ENCODE data around the gene CTNNB1. TPM values are rescaled to one million over a fixed set of nuclear protein-coding genes. Genes with fewer than 3 reads are reported as not detected.

CTNNB1 gene
- total RNA-seq, 1 experiment from 2014 or later, result 387 TPM

DNA sequence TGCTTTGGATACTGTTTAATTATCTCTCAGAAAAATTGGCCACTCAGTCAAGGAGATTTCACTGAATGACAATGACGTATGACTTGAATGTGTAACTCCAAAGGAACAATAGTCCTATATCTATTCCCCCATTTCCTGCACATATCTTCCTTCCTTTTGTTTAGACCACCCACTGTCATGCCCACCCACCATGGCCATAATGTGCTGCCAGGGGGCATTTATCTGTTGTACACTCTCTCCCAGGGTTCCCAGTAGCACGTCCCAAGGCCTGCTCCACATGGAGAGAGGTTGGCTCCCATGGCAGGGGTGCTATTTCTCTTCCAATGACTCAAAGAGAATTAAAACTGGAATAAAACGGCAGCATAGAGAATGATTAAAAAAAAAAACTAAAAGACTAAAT, 36.8 kb upstream of the CTNNB1 start:
- H3K4me1 Mint-ChIP-seq, result peaks cover 14% of the 10 kb centered on the region
- TF ChIP-seq SMAD4 (CRISPR knock-in tag; IDR thresholded peaks at IDR 0.05), result no peak
- TF ChIP-seq ELF4 (CRISPR knock-in tag; IDR thresholded peaks at IDR 0.05; ENCODE audit: low read depth), result no peak
- TF ChIP-seq AR (CRISPR knock-in tag; IDR thresholded peaks at IDR 0.05), result no peak
- no peak for TF ChIP-seq GABPB1 (CRISPR knock-in tag; IDR thresholded peaks at IDR 0.05)
- no peak for TF ChIP-seq ZNF263 (CRISPR knock-in tag; IDR thresholded peaks at IDR 0.05; ENCODE audit: low read depth)
- TF ChIP-seq JAZF1 (CRISPR knock-in tag; IDR thresholded peaks at IDR 0.05), result no peak
- no peak for TF ChIP-seq ATF1 (CRISPR knock-in tag; IDR thresholded peaks at IDR 0.05)
- no peak overlapping the region for H3K4me3 Mint-ChIP-seq
- H3K9me3 Mint-ChIP-seq, result peaks cover 6% of the 10 kb centered on the region
- ATAC-seq (no peak), DNase-seq (ENCODE audit: low spot score) (no peak)
- CTCF ChIA-PET, result no interaction called here
- H3K36me3 Mint-ChIP-seq, result no peaks in the 10 kb centered on the region
- H3K27ac Mint-ChIP-seq, result no peak overlapping the region
- H3K27me3 Mint-ChIP-seq (ENCODE audit: low read depth), result no peaks in the 10 kb centered on the region; the same call in 1 of the 2 replicates
- POLR2A ChIA-PET, result no interaction called here

DNA sequence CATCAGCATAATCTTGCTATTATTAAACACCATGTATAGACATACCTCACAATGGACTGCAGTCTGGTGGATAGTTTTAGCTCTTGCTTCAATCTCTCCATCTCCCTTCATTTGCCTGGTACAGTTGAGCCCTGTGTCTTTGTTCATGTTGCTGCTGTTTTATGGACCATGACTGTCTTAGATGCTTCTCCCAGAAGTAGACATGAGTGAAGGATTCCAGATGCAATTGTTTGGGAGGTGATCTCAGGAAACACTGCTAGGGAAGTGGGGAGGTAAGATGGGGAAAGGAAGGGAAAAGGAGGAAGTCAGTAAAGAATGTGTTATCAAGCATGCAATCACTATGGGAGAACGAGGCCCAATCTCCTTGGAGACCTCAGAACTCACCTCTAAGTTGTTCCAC, 36.3 kb upstream of the CTNNB1 start:
- Mint-ChIP-seq H3K4me1 (peaks cover 14% of the 10 kb centered on the region), H3K27ac (no peak overlapping the region), H3K4me3 (no peak overlapping the region), H3K9me3 (peaks cover 11% of the 10 kb centered on the region), H3K36me3 (no peaks in the 10 kb centered on the region), H3K27me3 (ENCODE audit: low read depth) (no peaks in the 10 kb centered on the region; the same call in 1 of the 2 replicates)
- ATAC-seq, result no peak
- DNase-seq (ENCODE audit: low spot score), result no peak
- TF ChIP-seq PRRX2 (CRISPR knock-in tag; IDR thresholded peaks at IDR 0.05) (no peak), GRHL2 (CRISPR knock-in tag; IDR thresholded peaks at IDR 0.05; ENCODE audit: insufficient replicate concordance, severe bottlenecking) (no peak), NFE2L1 (CRISPR knock-in tag; IDR thresholded peaks at IDR 0.05) (no peak), ZNF138 (CRISPR knock-in tag; conservative IDR thresholded peaks at IDR 0.05) (no peak), AR (CRISPR knock-in tag; IDR thresholded peaks at IDR 0.05) (no peak), EMX1 (CRISPR knock-in tag; IDR thresholded peaks at IDR 0.05) (no peak), OVOL2 (CRISPR knock-in tag; IDR thresholded peaks at IDR 0.05; ENCODE audit: borderline replicate concordance) (no peak), KAT7 (CRISPR knock-in tag; IDR thresholded peaks at IDR 0.05; ENCODE audit: borderline replicate concordance) (no peak), ZBTB21 (CRISPR knock-in tag; IDR thresholded peaks at IDR 0.05; ENCODE audit: borderline replicate concordance) (no peak), NFATC4 (CRISPR knock-in tag; IDR thresholded peaks at IDR 0.05) (no peak), NR3C1 (CRISPR knock-in tag; conservative IDR thresholded peaks at IDR 0.05; ENCODE audit: low read depth) (no peak), ETV6 (CRISPR knock-in tag; IDR thresholded peaks at IDR 0.05) (no peak), CREB1 (CRISPR knock-in tag; IDR thresholded peaks at IDR 0.05) (no peak), ZNF423 (CRISPR knock-in tag; IDR thresholded peaks at IDR 0.05) (no peak)
- TF ChIP-seq, protein P1, sequence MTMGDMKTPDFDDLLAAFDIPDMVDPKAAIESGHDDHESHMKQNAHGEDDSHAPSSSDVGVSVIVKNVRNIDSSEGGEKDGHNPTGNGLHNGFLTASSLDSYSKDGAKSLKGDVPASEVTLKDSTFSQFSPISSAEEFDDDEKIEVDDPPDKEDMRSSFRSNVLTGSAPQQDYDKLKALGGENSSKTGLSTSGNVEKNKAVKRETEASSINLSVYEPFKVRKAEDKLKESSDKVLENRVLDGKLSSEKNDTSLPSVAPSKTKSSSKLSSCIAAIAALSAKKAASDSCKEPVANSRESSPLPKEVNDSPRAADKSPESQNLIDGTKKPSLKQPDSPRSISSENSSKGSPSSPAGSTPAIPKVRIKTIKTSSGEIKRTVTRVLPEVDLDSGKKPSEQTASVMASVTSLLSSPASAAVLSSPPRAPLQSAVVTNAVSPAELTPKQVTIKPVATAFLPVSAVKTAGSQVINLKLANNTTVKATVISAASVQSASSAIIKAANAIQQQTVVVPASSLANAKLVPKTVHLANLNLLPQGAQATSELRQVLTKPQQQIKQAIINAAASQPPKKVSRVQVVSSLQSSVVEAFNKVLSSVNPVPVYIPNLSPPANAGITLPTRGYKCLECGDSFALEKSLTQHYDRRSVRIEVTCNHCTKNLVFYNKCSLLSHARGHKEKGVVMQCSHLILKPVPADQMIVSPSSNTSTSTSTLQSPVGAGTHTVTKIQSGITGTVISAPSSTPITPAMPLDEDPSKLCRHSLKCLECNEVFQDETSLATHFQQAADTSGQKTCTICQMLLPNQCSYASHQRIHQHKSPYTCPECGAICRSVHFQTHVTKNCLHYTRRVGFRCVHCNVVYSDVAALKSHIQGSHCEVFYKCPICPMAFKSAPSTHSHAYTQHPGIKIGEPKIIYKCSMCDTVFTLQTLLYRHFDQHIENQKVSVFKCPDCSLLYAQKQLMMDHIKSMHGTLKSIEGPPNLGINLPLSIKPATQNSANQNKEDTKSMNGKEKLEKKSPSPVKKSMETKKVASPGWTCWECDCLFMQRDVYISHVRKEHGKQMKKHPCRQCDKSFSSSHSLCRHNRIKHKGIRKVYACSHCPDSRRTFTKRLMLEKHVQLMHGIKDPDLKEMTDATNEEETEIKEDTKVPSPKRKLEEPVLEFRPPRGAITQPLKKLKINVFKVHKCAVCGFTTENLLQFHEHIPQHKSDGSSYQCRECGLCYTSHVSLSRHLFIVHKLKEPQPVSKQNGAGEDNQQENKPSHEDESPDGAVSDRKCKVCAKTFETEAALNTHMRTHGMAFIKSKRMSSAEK (CRISPR knock-in tag; IDR thresholded peaks at IDR 0.05; ENCODE audit: borderline replicate concordance), result no peak
- TF ChIP-seq, protein P2, sequence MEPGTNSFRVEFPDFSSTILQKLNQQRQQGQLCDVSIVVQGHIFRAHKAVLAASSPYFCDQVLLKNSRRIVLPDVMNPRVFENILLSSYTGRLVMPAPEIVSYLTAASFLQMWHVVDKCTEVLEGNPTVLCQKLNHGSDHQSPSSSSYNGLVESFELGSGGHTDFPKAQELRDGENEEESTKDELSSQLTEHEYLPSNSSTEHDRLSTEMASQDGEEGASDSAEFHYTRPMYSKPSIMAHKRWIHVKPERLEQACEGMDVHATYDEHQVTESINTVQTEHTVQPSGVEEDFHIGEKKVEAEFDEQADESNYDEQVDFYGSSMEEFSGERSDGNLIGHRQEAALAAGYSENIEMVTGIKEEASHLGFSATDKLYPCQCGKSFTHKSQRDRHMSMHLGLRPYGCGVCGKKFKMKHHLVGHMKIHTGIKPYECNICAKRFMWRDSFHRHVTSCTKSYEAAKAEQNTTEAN (CRISPR knock-in tag; IDR thresholded peaks at IDR 0.05), result no peak
- TF ChIP-seq, protein P3, sequence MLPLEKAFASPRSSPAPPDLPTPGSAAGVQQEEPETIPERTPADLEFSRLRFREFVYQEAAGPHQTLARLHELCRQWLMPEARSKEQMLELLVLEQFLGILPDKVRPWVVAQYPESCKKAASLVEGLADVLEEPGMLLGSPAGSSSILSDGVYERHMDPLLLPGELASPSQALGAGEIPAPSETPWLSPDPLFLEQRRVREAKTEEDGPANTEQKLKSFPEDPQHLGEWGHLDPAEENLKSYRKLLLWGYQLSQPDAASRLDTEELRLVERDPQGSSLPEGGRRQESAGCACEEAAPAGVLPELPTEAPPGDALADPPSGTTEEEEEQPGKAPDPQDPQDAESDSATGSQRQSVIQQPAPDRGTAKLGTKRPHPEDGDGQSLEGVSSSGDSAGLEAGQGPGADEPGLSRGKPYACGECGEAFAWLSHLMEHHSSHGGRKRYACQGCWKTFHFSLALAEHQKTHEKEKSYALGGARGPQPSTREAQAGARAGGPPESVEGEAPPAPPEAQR (CRISPR knock-in tag; IDR thresholded peaks at IDR 0.05), result no peak
- TF ChIP-seq, protein P4, sequence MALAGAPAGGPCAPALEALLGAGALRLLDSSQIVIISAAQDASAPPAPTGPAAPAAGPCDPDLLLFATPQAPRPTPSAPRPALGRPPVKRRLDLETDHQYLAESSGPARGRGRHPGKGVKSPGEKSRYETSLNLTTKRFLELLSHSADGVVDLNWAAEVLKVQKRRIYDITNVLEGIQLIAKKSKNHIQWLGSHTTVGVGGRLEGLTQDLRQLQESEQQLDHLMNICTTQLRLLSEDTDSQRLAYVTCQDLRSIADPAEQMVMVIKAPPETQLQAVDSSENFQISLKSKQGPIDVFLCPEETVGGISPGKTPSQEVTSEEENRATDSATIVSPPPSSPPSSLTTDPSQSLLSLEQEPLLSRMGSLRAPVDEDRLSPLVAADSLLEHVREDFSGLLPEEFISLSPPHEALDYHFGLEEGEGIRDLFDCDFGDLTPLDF (CRISPR knock-in tag; IDR thresholded peaks at IDR 0.05), result no peak
- POLR2A ChIA-PET, result no interaction called here
- CTCF ChIA-PET, result no interaction called here

Measured in WTC11 (cell line).